Memory B cell (primary cell): Measurements from ENCODE around the gene UBASH3A.

Experiments used
- ATAC-seq: fragments of 150-1000 bp; cut with Tn5 transposase; 2 replicates; pipeline ENCODE4 v1.10.0; 2021; ENCODE audit warnings: low read depth, mild to moderate bottlenecking, moderate library complexity
- DNase-seq, 2 donors: peaks; one replicate each; pipeline ENCODE4 v3.0.0; 2022; ENCODE audit warnings: low spot score in 2 of 2
- H3K27ac Mint-ChIP-seq: one replicate; pipeline ENCODE4 v1.8.0; 2022; ENCODE audit warnings: mild to moderate bottlenecking, moderate library complexity, mixed read lengths
- H3K27me3 Mint-ChIP-seq: one replicate; pipeline ENCODE4 v1.8.0; 2022; ENCODE audit warnings: mixed read lengths
- H3K36me3 Mint-ChIP-seq: one replicate; pipeline ENCODE4 v1.8.0; 2022; ENCODE audit warnings: mild to moderate bottlenecking, mixed read lengths
- H3K4me1 Mint-ChIP-seq: one replicate; pipeline ENCODE4 v1.8.0; 2022; ENCODE audit warnings: mixed read lengths
- H3K4me3 Mint-ChIP-seq: one replicate; pipeline ENCODE4 v1.8.0; 2022; ENCODE audit warnings: mild to moderate bottlenecking, moderate library complexity, mixed read lengths
- H3K9me3 Mint-ChIP-seq: one replicate; pipeline ENCODE4 v1.8.0; 2022; ENCODE audit warnings: mixed read lengths

Gene UBASH3A

GRCh38 chr21:42414553-42414927 is 10.8 kb downstream of the UBASH3A start:
- Mint-ChIP-seq H3K36me3 (no peaks in the 10 kb centered on the region), H3K9me3 (no peaks in the 10 kb centered on the region), H3K27me3 (peaks cover 9% of the 10 kb centered on the region), H3K27ac (peak overlapping the region; percentile 96), H3K4me3 (peak overlapping the region; percentile 74), H3K4me1 (peaks cover 9% of the 10 kb centered on the region)
- ATAC-seq, result no peak
- DNase-seq, result peak in 1 of 2 donors; percentile 22

- DNase-seq, result peak; percentile 63 to 68
- peaks cover 7% of the 10 kb centered on the region for H3K27me3 Mint-ChIP-seq
- peak; percentile 89 for ATAC-seq
Observed at GRCh38 chr21:42414928-42415769, 11.4 kb downstream of the UBASH3A start.

GRCh38 chr21:42417533-42417932 is 13.8 kb downstream of the UBASH3A start:
- H3K4me3 Mint-ChIP-seq, result no peak overlapping the region
- H3K27ac Mint-ChIP-seq, result no peak overlapping the region
- ATAC-seq (peak; percentile 13), DNase-seq (no peak)
- peaks cover 16% of the 10 kb centered on the region for H3K27me3 Mint-ChIP-seq
- H3K9me3 Mint-ChIP-seq, result peaks cover 10% of the 10 kb centered on the region
- H3K4me1 Mint-ChIP-seq, result peaks cover 9% of the 10 kb centered on the region
- no peaks in the 10 kb centered on the region for H3K36me3 Mint-ChIP-seq

More at GRCh38 chr21:42414928-42415769, 11.4 kb downstream of the UBASH3A start:
- peaks cover 9% of the 10 kb centered on the region for H3K4me1 Mint-ChIP-seq
- peak overlapping the region; percentile 74 for H3K4me3 Mint-ChIP-seq
- peak overlapping the region; percentile 96 for H3K27ac Mint-ChIP-seq
- H3K36me3 Mint-ChIP-seq, result no peaks in the 10 kb centered on the region
- H3K9me3 Mint-ChIP-seq, result no peaks in the 10 kb centered on the region

GRCh38 chr21:42418886-42419285 is 15.2 kb downstream of the UBASH3A start:
- Mint-ChIP-seq H3K36me3 (no peaks in the 10 kb centered on the region), H3K27me3 (peaks cover 18% of the 10 kb centered on the region), H3K4me3 (no peak overlapping the region), H3K27ac (no peak overlapping the region), H3K4me1 (peaks cover 9% of the 10 kb centered on the region), H3K9me3 (peaks cover 10% of the 10 kb centered on the region)
- DNase-seq (no peak), ATAC-seq (no peak)

GRCh38 chr21:42419845-42420244 is 16.1 kb downstream of the UBASH3A start:
- H3K27ac Mint-ChIP-seq, result no peak overlapping the region
- H3K9me3 Mint-ChIP-seq, result peaks cover 10% of the 10 kb centered on the region
- peaks cover 18% of the 10 kb centered on the region for H3K27me3 Mint-ChIP-seq
- peaks cover 9% of the 10 kb centered on the region for H3K4me1 Mint-ChIP-seq
- no peak overlapping the region for H3K4me3 Mint-ChIP-seq
- ATAC-seq, result no peak
- DNase-seq, result no peak
- H3K36me3 Mint-ChIP-seq, result no peaks in the 10 kb centered on the region

- no peak for ATAC-seq
- H3K9me3 Mint-ChIP-seq, result peaks cover 10% of the 10 kb centered on the region
- peaks cover 13% of the 10 kb centered on the region for H3K4me1 Mint-ChIP-seq
- H3K4me3 Mint-ChIP-seq, result no peak overlapping the region
- no peak overlapping the region for H3K27ac Mint-ChIP-seq
- H3K36me3 Mint-ChIP-seq, result no peaks in the 10 kb centered on the region
- H3K27me3 Mint-ChIP-seq, result peaks cover 19% of the 10 kb centered on the region
- no peak for DNase-seq
Observed at GRCh38 chr21:42421018-42421793, 17.5 kb downstream of the UBASH3A start.

GRCh38 chr21:42423197-42423675 is 19.5 kb downstream of the UBASH3A start:
- no peak for ATAC-seq
- no peak for DNase-seq
- Mint-ChIP-seq H3K27me3 (peaks cover 19% of the 10 kb centered on the region), H3K4me1 (peaks cover 13% of the 10 kb centered on the region), H3K4me3 (no peak overlapping the region), H3K9me3 (peaks cover 10% of the 10 kb centered on the region), H3K27ac (no peak overlapping the region), H3K36me3 (no peaks in the 10 kb centered on the region)

- no peak for DNase-seq
Observed at GRCh38 chr21:42423685-42424084, 20.0 kb downstream of the UBASH3A start.

GRCh38 chr21:42424914-42425541 is 21.3 kb downstream of the UBASH3A start:
- H3K36me3 Mint-ChIP-seq, result no peaks in the 10 kb centered on the region
- H3K4me3 Mint-ChIP-seq, result no peak overlapping the region
- ATAC-seq (peak; percentile 91), DNase-seq (no peak)
- peaks cover 10% of the 10 kb centered on the region for H3K9me3 Mint-ChIP-seq
- peaks cover 13% of the 10 kb centered on the region for H3K4me1 Mint-ChIP-seq
- H3K27me3 Mint-ChIP-seq, result peaks cover 20% of the 10 kb centered on the region
- H3K27ac Mint-ChIP-seq, result no peak overlapping the region

More at GRCh38 chr21:42423685-42424084, 20.0 kb downstream of the UBASH3A start:
- Mint-ChIP-seq H3K36me3 (no peaks in the 10 kb centered on the region), H3K27me3 (peaks cover 19% of the 10 kb centered on the region), H3K27ac (no peak overlapping the region), H3K9me3 (peaks cover 10% of the 10 kb centered on the region), H3K4me1 (peaks cover 13% of the 10 kb centered on the region), H3K4me3 (no peak overlapping the region)
- ATAC-seq, result no peak

- DNase-seq (no peak), ATAC-seq (peak; percentile 17)
- no peak overlapping the region for H3K27ac Mint-ChIP-seq
- no peak overlapping the region for H3K4me3 Mint-ChIP-seq
- H3K27me3 Mint-ChIP-seq, result peaks cover 20% of the 10 kb centered on the region
- no peaks in the 10 kb centered on the region for H3K36me3 Mint-ChIP-seq
- peaks cover 10% of the 10 kb centered on the region for H3K9me3 Mint-ChIP-seq
- peaks cover 13% of the 10 kb centered on the region for H3K4me1 Mint-ChIP-seq
Observed at GRCh38 chr21:42425591-42425990, 21.9 kb downstream of the UBASH3A start.

- Mint-ChIP-seq H3K36me3 (no peaks in the 10 kb centered on the region), H3K27ac (no peak overlapping the region), H3K4me1 (peaks cover 14% of the 10 kb centered on the region), H3K9me3 (peaks cover 3% of the 10 kb centered on the region), H3K27me3 (peaks cover 17% of the 10 kb centered on the region), H3K4me3 (no peak overlapping the region)
- DNase-seq (no peak), ATAC-seq (no peak)
Observed at GRCh38 chr21:42426424-42426823, 22.7 kb downstream of the UBASH3A start.

- no peaks in the 10 kb centered on the region for H3K9me3 Mint-ChIP-seq
- DNase-seq (no peak), ATAC-seq (no peak)
- peaks cover 18% of the 10 kb centered on the region for H3K27me3 Mint-ChIP-seq
- H3K36me3 Mint-ChIP-seq, result no peaks in the 10 kb centered on the region
- H3K4me1 Mint-ChIP-seq, result peaks cover 14% of the 10 kb centered on the region
- no peak overlapping the region for H3K27ac Mint-ChIP-seq
- no peak overlapping the region for H3K4me3 Mint-ChIP-seq
Observed at GRCh38 chr21:42426876-42427480, 23.3 kb downstream of the UBASH3A start.

- peaks cover 19% of the 10 kb centered on the region for H3K27me3 Mint-ChIP-seq
- peaks cover 7% of the 10 kb centered on the region for H3K9me3 Mint-ChIP-seq
- ATAC-seq (no peak), DNase-seq (no peak)
- no peak overlapping the region for H3K27ac Mint-ChIP-seq
- no peaks in the 10 kb centered on the region for H3K36me3 Mint-ChIP-seq
- peaks cover 14% of the 10 kb centered on the region for H3K4me1 Mint-ChIP-seq
- no peak overlapping the region for H3K4me3 Mint-ChIP-seq
Observed at GRCh38 chr21:42427809-42428419, 24.2 kb downstream of the UBASH3A start.
